Tibial nerve (tissue), 3 donors: Measurements from ENCODE around the gene MLC1.
"Not testable (repeated sequence)": the region's sequence is repeated elsewhere in the genome, so short reads cannot be mapped to it uniquely, and the experiment has no call there.

Source experiments
- POLR2A ChIP-seq, 2 donors: fragments of 450-650 bp; IDR thresholded peaks; one replicate each; pipeline ENCODE4 v1.6.1; 2017; ENCODE audit warnings: antibody characterized with exemption in 2 of 2, mild to moderate bottlenecking in 2 of 2, moderate library complexity in 2 of 2
- TF ChIP-seq, protein P1 (sequence below), 5 experiments: fragments of 200-600 bp in 3 of 5; fragments of 450-650 bp in 2 of 5; sonication (generic) in 3 of 5; IDR thresholded peaks; one replicate each; pipeline ENCODE4 v1.5.1; 2016 to 2019; ENCODE audit warnings: antibody characterized with exemption in 5 of 5, mild to moderate bottlenecking in 3 of 5, moderate library complexity in 2 of 5

DNA sequence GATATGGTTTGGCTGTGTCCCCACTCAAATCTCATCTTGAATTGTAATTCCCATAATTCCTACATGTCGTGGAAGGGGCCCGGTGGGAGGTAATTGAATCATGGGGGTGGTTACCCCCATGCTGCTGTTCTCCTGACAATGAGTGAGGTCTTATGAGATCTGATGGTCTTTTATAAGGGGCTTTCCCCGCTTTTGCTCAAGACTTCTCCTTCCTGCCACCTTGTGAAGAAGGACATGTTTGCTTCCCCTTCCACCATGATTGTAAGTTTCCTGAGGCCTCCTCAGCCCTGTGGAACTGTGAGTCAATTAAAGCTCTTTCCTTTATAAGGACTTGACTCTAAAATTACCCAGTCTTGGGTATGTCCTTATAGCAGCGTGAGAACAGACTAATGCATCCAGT lies 1.7 kb upstream of the MLC1 start:
- TF ChIP-seq, protein P1, sequence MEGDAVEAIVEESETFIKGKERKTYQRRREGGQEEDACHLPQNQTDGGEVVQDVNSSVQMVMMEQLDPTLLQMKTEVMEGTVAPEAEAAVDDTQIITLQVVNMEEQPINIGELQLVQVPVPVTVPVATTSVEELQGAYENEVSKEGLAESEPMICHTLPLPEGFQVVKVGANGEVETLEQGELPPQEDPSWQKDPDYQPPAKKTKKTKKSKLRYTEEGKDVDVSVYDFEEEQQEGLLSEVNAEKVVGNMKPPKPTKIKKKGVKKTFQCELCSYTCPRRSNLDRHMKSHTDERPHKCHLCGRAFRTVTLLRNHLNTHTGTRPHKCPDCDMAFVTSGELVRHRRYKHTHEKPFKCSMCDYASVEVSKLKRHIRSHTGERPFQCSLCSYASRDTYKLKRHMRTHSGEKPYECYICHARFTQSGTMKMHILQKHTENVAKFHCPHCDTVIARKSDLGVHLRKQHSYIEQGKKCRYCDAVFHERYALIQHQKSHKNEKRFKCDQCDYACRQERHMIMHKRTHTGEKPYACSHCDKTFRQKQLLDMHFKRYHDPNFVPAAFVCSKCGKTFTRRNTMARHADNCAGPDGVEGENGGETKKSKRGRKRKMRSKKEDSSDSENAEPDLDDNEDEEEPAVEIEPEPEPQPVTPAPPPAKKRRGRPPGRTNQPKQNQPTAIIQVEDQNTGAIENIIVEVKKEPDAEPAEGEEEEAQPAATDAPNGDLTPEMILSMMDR (IDR thresholded peaks at IDR 0.05): not testable (repeated sequence)
- not testable (repeated sequence) for TF ChIP-seq POLR2A (IDR thresholded peaks at IDR 0.05)
